Tibial nerve (tissue), 4 donors: Measurements from ENCODE around the gene OXLD1. TPM values are rescaled to one million over a fixed set of nuclear protein-coding genes. Genes with fewer than 3 reads are reported as not detected.

Experiments used
- DNase-seq, 2 donors: peaks; one replicate each; pipeline ENCODE4 v3.0.0-alpha.2; 2019; ENCODE audit warnings: low spot score in 2 of 2
- H3K27ac ChIP-seq, 4 donors: fragments of 200-600 bp; sonication (generic) in 3 of 4; one replicate each; pipeline ENCODE4 v1.5.1; 2017 to 2019; ENCODE audit warnings: mild to moderate bottlenecking in 1 of 4
- H3K27me3 ChIP-seq, 2 donors: fragments of 200-600 bp; sonication (generic) in 1 of 2; one replicate each; pipeline versions ENCODE4 v1.5.1 to v1.6.0; 2017 to 2019
- H3K36me3 ChIP-seq, 3 donors: fragments of 200-600 bp; sonication (generic); one replicate each; pipeline ENCODE4 v1.5.1; 2018 to 2019
- H3K4me1 ChIP-seq, 4 donors: fragments of 200-600 bp; sonication (generic) in 3 of 4; one replicate each; pipeline ENCODE4 v1.5.1; 2017 to 2019
- H3K4me3 ChIP-seq, 4 donors: fragments of 200-600 bp; sonication (generic) in 3 of 4; one replicate each; pipeline ENCODE4 v1.5.1; 2017 to 2019; ENCODE audit warnings: mild to moderate bottlenecking in 1 of 4, moderate library complexity in 1 of 4
- H3K9me3 ChIP-seq, 4 donors: fragments of 200-600 bp; sonication (generic) in 3 of 4; one replicate each; pipeline ENCODE4 v1.5.1; 2017 to 2019
- EP300 ChIP-seq, 2 donors: sonication (generic); formaldehyde crosslinking; IDR thresholded peaks; one replicate each; pipeline ENCODE4 v1.6.1; 2017; ENCODE audit warnings: antibody characterized with exemption in 2 of 2, mild to moderate bottlenecking in 1 of 2
- POLR2A ChIP-seq, 2 donors: fragments of 450-650 bp; IDR thresholded peaks; one replicate each; pipeline ENCODE4 v1.6.1; 2017; ENCODE audit warnings: antibody characterized with exemption in 2 of 2, mild to moderate bottlenecking in 2 of 2, moderate library complexity in 2 of 2
- WGBS, 2 donors: methylation state at CpG; one replicate each; pipeline ENCODE4 v1.1.5; 2018; 5-methylcytosine and 5-hydroxymethylcytosine counted together
- total RNA-seq, 4 donors: library from RNA; depleted of rRNA; stranded (reverse); fragments of >200 nt; gene quantifications; one replicate each; pipeline ENCODE4 v1.1.0, GENCODE V29; 2016
- TF ChIP-seq, protein P1 (sequence below), 5 experiments: fragments of 200-600 bp in 3 of 5; fragments of 450-650 bp in 2 of 5; sonication (generic) in 3 of 5; IDR thresholded peaks; one replicate each; pipeline ENCODE4 v1.5.1; 2016 to 2019; ENCODE audit warnings: antibody characterized with exemption in 5 of 5, mild to moderate bottlenecking in 3 of 5, moderate library complexity in 2 of 5

Gene OXLD1
- total RNA-seq, 4 donors from 2014 or later: 31.4 to 38.1 (median 35.8) TPM

DNA sequence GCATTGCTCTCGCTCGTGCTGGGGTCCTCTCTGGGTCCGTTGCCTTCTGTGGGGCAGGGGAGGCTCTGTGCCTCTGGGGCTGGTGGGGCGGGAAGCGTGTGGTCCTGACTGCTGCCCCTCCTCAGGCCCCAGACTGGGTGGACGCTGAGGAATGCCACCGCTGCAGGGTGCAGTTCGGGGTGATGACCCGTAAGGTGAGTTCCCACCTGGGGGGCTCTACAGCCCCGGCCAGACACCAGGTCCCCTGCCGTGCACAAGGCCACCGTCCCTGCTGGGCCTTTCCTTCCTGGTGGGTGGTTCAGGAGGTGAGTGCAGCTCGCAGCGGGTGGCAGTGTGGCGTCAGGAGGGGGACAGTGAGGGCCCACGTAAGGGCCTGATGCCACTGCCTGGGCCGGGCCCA lies 24.1 kb upstream of the OXLD1 start:
- 92 to 100% methylated on average over 2 to 14 of the region's 17 CpGs for WGBS, 2 donors
- H3K9me3 ChIP-seq: no peaks in the 10 kb centered on the region
- no peaks in the 10 kb centered on the region for H3K27me3 ChIP-seq
- no peak for TF ChIP-seq POLR2A (IDR thresholded peaks at IDR 0.05)
- no peak overlapping the region for H3K4me3 ChIP-seq
- no peak for DNase-seq
- H3K36me3 ChIP-seq: peaks cover 7 to 97% (median 55%) of the 10 kb centered on the region in 3 donors
- H3K4me1 ChIP-seq: peaks cover 0 to 11% (median 3%) of the 10 kb centered on the region in 4 donors
- H3K27ac ChIP-seq: no peak overlapping the region

DNA sequence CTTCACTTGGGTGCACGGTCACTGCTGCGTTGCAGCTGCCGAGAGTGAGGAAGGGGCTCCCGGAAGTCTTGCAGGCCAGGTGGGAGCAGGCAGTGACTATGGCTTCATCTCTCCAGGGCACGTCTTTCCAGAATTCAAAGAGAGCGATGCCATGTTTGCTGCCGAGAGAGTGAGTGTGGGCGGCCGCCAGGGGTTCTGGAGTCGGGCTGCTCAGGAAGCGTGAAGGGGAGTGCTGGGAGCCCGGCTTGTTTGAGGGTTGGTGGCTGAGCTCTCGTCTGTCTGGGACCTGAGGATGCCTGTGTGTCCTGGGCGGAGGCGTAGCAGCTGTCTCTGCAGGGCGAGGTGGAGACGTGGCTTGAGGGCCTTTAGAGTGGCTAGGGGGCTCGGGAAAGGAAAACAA lies 23.7 kb upstream of the OXLD1 start:
- Histone ChIP-seq H3K4me3 (no peak overlapping the region), H3K4me1 (peaks cover 0 to 16% (median 8%) of the 10 kb centered on the region in 4 donors), H3K9me3 (no peaks in the 10 kb centered on the region), H3K27ac (no peak overlapping the region), H3K27me3 (no peaks in the 10 kb centered on the region), H3K36me3 (peaks cover 6 to 93% (median 55%) of the 10 kb centered on the region in 3 donors)
- DNase-seq: no peak
- TF ChIP-seq, protein P1, sequence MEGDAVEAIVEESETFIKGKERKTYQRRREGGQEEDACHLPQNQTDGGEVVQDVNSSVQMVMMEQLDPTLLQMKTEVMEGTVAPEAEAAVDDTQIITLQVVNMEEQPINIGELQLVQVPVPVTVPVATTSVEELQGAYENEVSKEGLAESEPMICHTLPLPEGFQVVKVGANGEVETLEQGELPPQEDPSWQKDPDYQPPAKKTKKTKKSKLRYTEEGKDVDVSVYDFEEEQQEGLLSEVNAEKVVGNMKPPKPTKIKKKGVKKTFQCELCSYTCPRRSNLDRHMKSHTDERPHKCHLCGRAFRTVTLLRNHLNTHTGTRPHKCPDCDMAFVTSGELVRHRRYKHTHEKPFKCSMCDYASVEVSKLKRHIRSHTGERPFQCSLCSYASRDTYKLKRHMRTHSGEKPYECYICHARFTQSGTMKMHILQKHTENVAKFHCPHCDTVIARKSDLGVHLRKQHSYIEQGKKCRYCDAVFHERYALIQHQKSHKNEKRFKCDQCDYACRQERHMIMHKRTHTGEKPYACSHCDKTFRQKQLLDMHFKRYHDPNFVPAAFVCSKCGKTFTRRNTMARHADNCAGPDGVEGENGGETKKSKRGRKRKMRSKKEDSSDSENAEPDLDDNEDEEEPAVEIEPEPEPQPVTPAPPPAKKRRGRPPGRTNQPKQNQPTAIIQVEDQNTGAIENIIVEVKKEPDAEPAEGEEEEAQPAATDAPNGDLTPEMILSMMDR (IDR thresholded peaks at IDR 0.05): no peak
- no peak for TF ChIP-seq POLR2A (IDR thresholded peaks at IDR 0.05)
- TF ChIP-seq EP300 (IDR thresholded peaks at IDR 0.05): no peak
- WGBS, 2 donors: 77 to 88% methylated on average over 15 to 18 of the region's 18 CpGs

DNA sequence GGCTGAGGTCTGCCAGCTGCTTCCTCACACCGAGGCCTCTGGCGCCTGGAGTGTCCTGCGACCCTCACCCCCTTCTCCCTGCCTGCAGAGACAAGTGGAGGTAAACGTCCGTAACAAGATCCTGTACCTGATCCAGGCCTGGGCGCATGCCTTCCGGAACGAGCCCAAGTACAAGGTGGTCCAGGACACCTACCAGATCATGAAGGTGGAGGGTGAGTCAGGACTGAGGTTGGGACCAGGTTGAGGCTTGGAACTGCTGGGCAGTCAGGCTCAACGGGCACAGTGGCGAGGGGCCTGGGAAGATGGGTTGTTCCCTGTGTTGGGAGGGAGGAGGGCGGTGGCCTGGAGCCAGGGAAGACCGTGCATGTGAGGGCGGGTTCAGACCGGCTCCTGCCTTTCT lies 22.2 kb upstream of the OXLD1 start:
- no peak for DNase-seq
- no peaks in the 10 kb centered on the region for H3K27me3 ChIP-seq
- TF ChIP-seq POLR2A (IDR thresholded peaks at IDR 0.05): no peak
- TF ChIP-seq, protein P1 (IDR thresholded peaks at IDR 0.05): no peak
- no peak for TF ChIP-seq EP300 (IDR thresholded peaks at IDR 0.05)
- 88 to 90% methylated on average over 14 of the region's 14 CpGs for WGBS, 2 donors
- no peak overlapping the region for H3K4me3 ChIP-seq
- no peak overlapping the region for H3K27ac ChIP-seq
- no peaks in the 10 kb centered on the region for H3K9me3 ChIP-seq
- peaks cover 0 to 78% (median 41%) of the 10 kb centered on the region in 3 donors for H3K36me3 ChIP-seq
- peaks cover 0 to 24% (median 15%) of the 10 kb centered on the region in 4 donors for H3K4me1 ChIP-seq

DNA sequence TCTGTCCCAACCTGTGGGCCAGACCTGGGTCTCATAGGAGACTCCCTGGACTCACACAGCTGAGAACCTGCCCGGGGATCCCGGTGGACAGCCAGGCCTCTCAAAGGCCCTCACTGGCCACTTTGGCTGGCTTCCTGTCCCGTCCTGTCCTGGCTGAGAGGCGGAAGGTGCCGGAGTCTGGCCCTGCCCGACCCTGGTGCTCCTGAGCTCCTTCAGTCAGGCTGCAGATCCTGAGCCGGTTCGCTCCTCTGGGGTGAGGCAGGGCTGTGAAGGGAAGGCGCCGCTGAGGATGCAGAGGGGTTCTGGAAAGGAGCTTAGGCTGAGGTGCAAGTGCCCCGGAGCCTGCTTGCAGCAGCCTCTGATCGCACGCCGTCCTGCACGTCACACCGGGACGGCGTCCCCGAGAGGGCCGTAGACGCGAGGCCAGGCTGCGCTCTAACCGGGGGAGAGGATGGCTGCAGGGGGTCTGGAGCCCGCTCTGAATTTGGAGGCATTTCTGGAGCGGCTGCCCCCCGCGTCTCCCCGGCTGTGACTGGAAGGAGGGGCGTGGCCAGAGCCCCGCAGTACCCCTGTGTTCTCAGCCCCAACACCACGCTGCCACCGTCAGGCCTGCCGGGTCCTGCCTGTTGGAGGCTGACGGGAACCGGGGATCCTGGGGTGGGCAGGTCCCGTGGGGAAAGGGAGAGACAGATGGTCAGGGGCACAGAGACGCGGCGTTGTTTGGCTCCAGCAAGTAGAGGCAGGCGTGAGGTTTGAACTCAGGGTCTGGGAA lies 21.6 kb upstream of the OXLD1 start:
- no peak overlapping the region for H3K27ac ChIP-seq
- peaks cover 0 to 71% (median 39%) of the 10 kb centered on the region in 3 donors for H3K36me3 ChIP-seq
- H3K4me3 ChIP-seq: no peak overlapping the region
- 92 to 95% methylated on average over 17 to 39 of the region's 41 CpGs for WGBS, 2 donors
- no peaks in the 10 kb centered on the region for H3K9me3 ChIP-seq
- TF ChIP-seq EP300 (IDR thresholded peaks at IDR 0.05): no peak
- TF ChIP-seq, protein P1 (IDR thresholded peaks at IDR 0.05): no peak
- TF ChIP-seq POLR2A (IDR thresholded peaks at IDR 0.05): no peak
- no peaks in the 10 kb centered on the region for H3K27me3 ChIP-seq
- H3K4me1 ChIP-seq: peaks cover 0 to 27% (median 17%) of the 10 kb centered on the region in 4 donors
- no peak for DNase-seq

DNA sequence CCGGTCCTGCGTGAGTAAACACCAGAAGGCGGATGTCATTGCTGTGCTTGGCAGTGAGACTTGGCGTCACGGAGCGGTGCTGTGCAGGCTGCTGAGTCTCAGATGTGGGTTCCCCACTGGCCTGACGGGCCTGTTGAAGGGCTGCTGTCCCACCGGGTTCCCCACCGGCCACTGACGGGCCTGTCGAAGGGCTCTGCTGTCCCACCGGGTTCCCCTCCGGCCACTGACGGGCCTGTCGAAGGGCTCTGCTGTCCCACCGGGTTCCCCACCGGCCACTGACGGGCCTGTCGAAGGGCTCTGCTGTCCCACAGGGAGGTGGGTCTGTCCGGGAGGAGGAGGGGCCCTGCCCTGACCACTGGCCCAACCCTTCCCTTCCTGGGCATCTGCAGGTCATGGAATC lies 20.2 kb upstream of the OXLD1 start:
- no peak for TF ChIP-seq EP300 (IDR thresholded peaks at IDR 0.05)
- TF ChIP-seq, protein P1 (IDR thresholded peaks at IDR 0.05): no peak
- no peak for TF ChIP-seq POLR2A (IDR thresholded peaks at IDR 0.05)
- Histone ChIP-seq H3K36me3 (peaks cover 0 to 62% (median 33%) of the 10 kb centered on the region in 3 donors), H3K9me3 (no peaks in the 10 kb centered on the region), H3K4me3 (no peak overlapping the region), H3K27me3 (no peaks in the 10 kb centered on the region), H3K4me1 (peaks cover 0 to 40% (median 29%) of the 10 kb centered on the region in 4 donors), H3K27ac (no peak overlapping the region)
- WGBS, 2 donors: 84 to 89% methylated on average over 11 to 19 of the region's 20 CpGs
- DNase-seq: no peak
